Smooth muscle cell (in vitro differentiated cells): ENCODE results near the gene DDX49. TPM values are rescaled to one million over a fixed set of nuclear protein-coding genes. Genes with fewer than 3 reads are reported as not detected.

ENCODE experiments used
- DNase-seq: peaks from one replicate; lab custom pipeline; 2025; ENCODE audit not compliant: unreplicated experiment; lab: John Stamatoyannopoulos, UW
- H2AFZ ChIP-seq: fragments of 200-600 bp; sonication (generic); 2 replicates; pipeline ENCODE4 v1.6.0; 2016; ENCODE audit warnings: antibody characterized with exemption, low read depth, mild to moderate bottlenecking
- H3F3A ChIP-seq: fragments of 200-600 bp; sonication (generic); 2 replicates; pipeline ENCODE4 v1.6.0; 2017; ENCODE audit warnings: antibody characterized with exemption, low read depth
- H3K27ac ChIP-seq: fragments of 200-600 bp; sonication (generic); 2 replicates; pipeline ENCODE4 v1.5.1; 2016; ENCODE audit warnings: low read depth, mild to moderate bottlenecking
- H3K27me3 ChIP-seq: fragments of 200-600 bp; sonication (generic); 2 replicates; pipeline ENCODE4 v1.6.1; 2016; ENCODE audit warnings: low read depth, mild to moderate bottlenecking
- H3K36me3 ChIP-seq: fragments of 200-600 bp; sonication (generic); 2 replicates; pipeline ENCODE4 v1.5.1; 2016; ENCODE audit warnings: low read depth
- H3K4me1 ChIP-seq: fragments of 200-600 bp; sonication (generic); 2 replicates; pipeline ENCODE4 v1.5.1; 2016; ENCODE audit warnings: low read depth
- H3K4me2 ChIP-seq: fragments of 200-600 bp; sonication (generic); 2 replicates; pipeline ENCODE4 v1.6.0; 2016; ENCODE audit warnings: mild to moderate bottlenecking
- H3K4me3 ChIP-seq: fragments of 200-600 bp; sonication (generic); 2 replicates; pipeline ENCODE4 v1.5.1; 2016; ENCODE audit warnings: mild to moderate bottlenecking
- H3K79me2 ChIP-seq: fragments of 200-600 bp; sonication (generic); 2 replicates; pipeline ENCODE4 v1.6.0; 2016; ENCODE audit warnings: low read depth, mild to moderate bottlenecking
- H3K9ac ChIP-seq: fragments of 200-600 bp; sonication (generic); 2 replicates; pipeline ENCODE4 v1.6.0; 2016; ENCODE audit warnings: low read depth
- H3K9me3 ChIP-seq: fragments of 200-600 bp; sonication (generic); replicated peaks from 2 replicates; pipeline ENCODE4 v1.5.1; 2016; ENCODE audit warnings: low read depth
- H4K20me1 ChIP-seq: fragments of 200-600 bp; sonication (generic); 2 replicates; pipeline ENCODE4 v1.6.0; 2016; ENCODE audit warnings: low read depth
- WGBS: methylation state at CpG from one replicate; pipeline ENCODE4 v1.1.7; 2016; ENCODE audit warnings: low lambda C conversion rate; 5-methylcytosine and 5-hydroxymethylcytosine counted together
- polyA plus RNA-seq: library from polyadenylated mRNA; unstranded; fragments of >200 nt; fragmentation: Nextera tagmentation; extraction: Ambion mirVana; gene quantifications from 2 replicates; pipeline ENCODE4 v1.2.1, GENCODE V29; 2016
- total RNA-seq: library from RNA; depleted of rRNA; stranded (reverse); fragments of >200 nt; gene quantifications from 2 replicates; pipeline ENCODE4 v1.2.3, GENCODE V29; 2014
- TF ChIP-seq, protein P1 (sequence below): fragments of 200-600 bp; sonication (generic); IDR thresholded peaks from 2 replicates; pipeline ENCODE4 v1.5.1; 2017; ENCODE audit warnings: borderline replicate concordance, mild to moderate bottlenecking, antibody characterized with exemption; ENCODE audit not compliant: insufficient read depth, poor library complexity, severe bottlenecking

The DDX49 gene
- total and polyA plus RNA-seq, 2 experiments from 2014 or later: 36.1 to 39.6 TPM

GRCh38 chr19:18972851-18973250 is 53.3 kb downstream of the DDX49 start:
- Histone ChIP-seq H2AFZ (no peak overlapping the region), H3K9me3 (no peaks in the 10 kb centered on the region), H3K36me3 (no peaks in the 10 kb centered on the region), H3F3A (no peaks in the 10 kb centered on the region), H3K27ac (no peak overlapping the region), H3K4me3 (no peak overlapping the region), H3K27me3 (no peaks in the 10 kb centered on the region), H3K9ac (no peak overlapping the region), H3K4me1 (no peaks in the 10 kb centered on the region), H4K20me1 (no peaks in the 10 kb centered on the region), H3K4me2 (no peak overlapping the region), H3K79me2 (no peaks in the 10 kb centered on the region)
- DNase-seq: no peak
- WGBS: 95% methylated on average over 5 of the region's 5 CpGs
- TF ChIP-seq, protein P1, sequence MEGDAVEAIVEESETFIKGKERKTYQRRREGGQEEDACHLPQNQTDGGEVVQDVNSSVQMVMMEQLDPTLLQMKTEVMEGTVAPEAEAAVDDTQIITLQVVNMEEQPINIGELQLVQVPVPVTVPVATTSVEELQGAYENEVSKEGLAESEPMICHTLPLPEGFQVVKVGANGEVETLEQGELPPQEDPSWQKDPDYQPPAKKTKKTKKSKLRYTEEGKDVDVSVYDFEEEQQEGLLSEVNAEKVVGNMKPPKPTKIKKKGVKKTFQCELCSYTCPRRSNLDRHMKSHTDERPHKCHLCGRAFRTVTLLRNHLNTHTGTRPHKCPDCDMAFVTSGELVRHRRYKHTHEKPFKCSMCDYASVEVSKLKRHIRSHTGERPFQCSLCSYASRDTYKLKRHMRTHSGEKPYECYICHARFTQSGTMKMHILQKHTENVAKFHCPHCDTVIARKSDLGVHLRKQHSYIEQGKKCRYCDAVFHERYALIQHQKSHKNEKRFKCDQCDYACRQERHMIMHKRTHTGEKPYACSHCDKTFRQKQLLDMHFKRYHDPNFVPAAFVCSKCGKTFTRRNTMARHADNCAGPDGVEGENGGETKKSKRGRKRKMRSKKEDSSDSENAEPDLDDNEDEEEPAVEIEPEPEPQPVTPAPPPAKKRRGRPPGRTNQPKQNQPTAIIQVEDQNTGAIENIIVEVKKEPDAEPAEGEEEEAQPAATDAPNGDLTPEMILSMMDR: no peak

DNA sequence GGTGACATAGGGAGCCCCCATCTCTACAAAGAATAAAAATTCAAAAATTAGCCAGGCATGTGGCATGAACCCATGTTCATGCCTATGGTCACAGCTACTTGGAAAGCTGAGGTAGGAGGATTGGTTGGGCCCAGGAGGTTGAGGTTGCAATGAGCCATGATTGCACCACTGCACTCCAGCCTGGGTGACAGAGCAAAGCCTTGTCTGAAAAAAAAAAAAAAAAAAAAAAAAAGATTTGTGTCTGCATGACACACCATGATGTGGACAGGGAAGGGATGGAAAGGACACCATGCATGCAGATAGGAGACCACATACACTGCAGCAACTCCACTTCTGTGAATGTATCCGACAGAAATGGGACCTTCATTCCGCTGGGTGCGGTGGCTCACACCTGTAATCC is 55.5 kb downstream of the DDX49 start:
- TF ChIP-seq, protein P1: no peak
- 95% methylated on average over 3 of the region's 3 CpGs for WGBS
- Histone ChIP-seq H3K4me2 (no peak overlapping the region), H3K36me3 (no peaks in the 10 kb centered on the region), H3K4me1 (no peaks in the 10 kb centered on the region), H3K27ac (no peak overlapping the region), H3F3A (no peaks in the 10 kb centered on the region), H4K20me1 (no peaks in the 10 kb centered on the region), H2AFZ (no peak overlapping the region), H3K9ac (no peak overlapping the region), H3K9me3 (no peaks in the 10 kb centered on the region), H3K27me3 (no peaks in the 10 kb centered on the region), H3K79me2 (no peaks in the 10 kb centered on the region), H3K4me3 (no peak overlapping the region)
- no peak for DNase-seq

DNA sequence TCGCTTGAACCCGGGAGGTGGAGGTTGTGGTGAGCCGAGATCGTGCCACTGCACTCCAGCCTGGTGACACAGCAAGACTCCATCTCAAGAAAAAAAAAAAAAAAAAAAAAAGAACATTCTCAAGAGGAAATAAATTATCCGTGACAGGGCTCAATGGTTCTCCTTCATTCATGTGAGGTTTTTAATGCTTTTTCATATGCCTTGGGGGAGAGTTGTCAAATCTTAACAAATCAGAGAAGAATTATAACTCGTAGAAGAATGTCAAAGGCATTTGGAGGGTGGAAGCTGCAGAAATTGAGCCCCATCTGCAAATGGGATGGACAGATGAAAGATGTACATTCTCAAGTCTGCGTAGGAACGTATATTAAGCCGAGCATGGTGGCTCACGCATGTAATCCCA is 56.4 kb downstream of the DDX49 start:
- H3K4me3 ChIP-seq: no peak overlapping the region
- WGBS: 95% methylated on average over 10 of the region's 10 CpGs
- no peak overlapping the region for H3K4me2 ChIP-seq
- no peaks in the 10 kb centered on the region for H3F3A ChIP-seq
- no peak for DNase-seq
- H4K20me1 ChIP-seq: no peaks in the 10 kb centered on the region
- H2AFZ ChIP-seq: no peak overlapping the region
- H3K27ac ChIP-seq: no peak overlapping the region
- no peaks in the 10 kb centered on the region for H3K36me3 ChIP-seq
- H3K27me3 ChIP-seq: no peaks in the 10 kb centered on the region
- TF ChIP-seq, protein P1: no peak
- H3K9ac ChIP-seq: no peak overlapping the region
- no peaks in the 10 kb centered on the region for H3K79me2 ChIP-seq
- no peaks in the 10 kb centered on the region for H3K9me3 ChIP-seq
- H3K4me1 ChIP-seq: no peaks in the 10 kb centered on the region

Other genes with a start within 250 kb of the DDX49 start
- 1.0 and 1.6 TPM in 2 replicates for gene CRTC1, start 236.0 kb upstream of the DDX49 start, total RNA-seq
- 3.1 and 3.5 TPM in 2 replicates for gene CRTC1, start 236.0 kb upstream of the DDX49 start, polyA plus RNA-seq
- 196 and 236 TPM in 2 replicates for gene COMP, start 128.4 kb upstream of the DDX49 start, total RNA-seq
- gene COMP, start 128.4 kb upstream of the DDX49 start, polyA plus RNA-seq: 627 and 901 TPM in 2 replicates
- 16.2 and 37.8 TPM in 2 replicates for gene UPF1, start 87.8 kb upstream of the DDX49 start, total RNA-seq
- 25.4 and 30.3 TPM in 2 replicates for gene UPF1, start 87.8 kb upstream of the DDX49 start, polyA plus RNA-seq
- gene CERS1, start 23.6 kb upstream of the DDX49 start, total RNA-seq: 0.81 and 2.4 TPM in 2 replicates
- 4.2 TPM in 2 replicates for gene CERS1, start 23.6 kb upstream of the DDX49 start, polyA plus RNA-seq
- 187 and 236 TPM in 2 replicates for gene COPE, start 328 bp upstream of the DDX49 start, total RNA-seq
- 452 and 497 TPM in 2 replicates for gene COPE, start 328 bp upstream of the DDX49 start, polyA plus RNA-seq
- gene HOMER3, start 21.5 kb downstream of the DDX49 start, total RNA-seq: 37.4 and 40.0 TPM in 2 replicates
- gene HOMER3, start 21.5 kb downstream of the DDX49 start, polyA plus RNA-seq: 85.1 and 88.1 TPM in 2 replicates
- 47.3 and 47.6 TPM in 2 replicates for gene SUGP2, start 113.8 kb downstream of the DDX49 start, total RNA-seq
- 42.2 and 51.7 TPM in 2 replicates for gene SUGP2, start 113.8 kb downstream of the DDX49 start, polyA plus RNA-seq
- gene ARMC6, start 113.9 kb downstream of the DDX49 start, total RNA-seq: 14.6 and 27.1 TPM in 2 replicates
- 13.8 and 17.8 TPM in 2 replicates for gene ARMC6, start 113.9 kb downstream of the DDX49 start, polyA plus RNA-seq
- gene SLC25A42, start 144.3 kb downstream of the DDX49 start, total RNA-seq: 8.1 and 11.8 TPM in 2 replicates
- gene SLC25A42, start 144.3 kb downstream of the DDX49 start, polyA plus RNA-seq: 14.4 and 18.9 TPM in 2 replicates
- 20.3 and 30.3 TPM in 2 replicates for gene TMEM161A, start 218.8 kb downstream of the DDX49 start, total RNA-seq
- 40.6 and 47.8 TPM in 2 replicates for gene TMEM161A, start 218.8 kb downstream of the DDX49 start, polyA plus RNA-seq